ENCODE results near the gene TXNIP.

The TXNIP gene

DNA sequence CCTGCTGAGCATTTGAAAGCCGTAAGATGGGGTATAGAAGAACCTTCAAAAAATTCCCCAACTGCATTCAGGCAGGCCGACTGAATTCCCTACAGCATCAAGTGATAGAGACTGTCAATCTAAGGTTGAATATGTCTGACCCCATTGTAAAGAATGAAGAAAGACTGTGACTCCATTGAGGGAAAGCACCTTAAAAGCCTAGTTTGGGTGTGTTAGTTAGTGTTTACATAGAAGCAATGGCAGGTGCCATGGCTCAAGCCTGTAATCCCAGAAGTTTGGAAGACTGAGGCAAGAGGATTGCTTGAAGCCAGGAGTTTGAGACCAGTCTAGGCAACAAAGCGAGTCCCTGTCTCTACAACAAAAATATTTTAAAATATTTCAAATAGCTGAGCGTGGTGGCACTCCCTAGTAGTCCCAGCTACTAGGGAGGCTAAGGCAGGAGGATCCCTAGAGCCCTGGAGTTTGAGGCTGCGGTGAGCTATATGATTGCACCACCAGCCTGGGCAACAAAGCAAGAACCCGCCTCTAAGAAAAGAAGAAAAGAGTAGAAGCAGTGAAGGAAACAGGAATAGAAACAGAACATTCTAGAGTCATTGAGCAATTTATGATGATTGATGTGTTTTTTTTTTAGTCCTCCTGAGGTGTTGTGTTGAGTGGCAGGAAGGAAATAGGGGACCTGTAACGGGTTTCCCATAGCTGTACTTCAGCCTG, 16.5 kb downstream of the TXNIP start:
- DNase-seq (ENCODE audit: extremely low read depth, insufficient read length) = peak; percentile 50
- Histone ChIP-seq H3K4me3 (replicated peaks; ENCODE audit: low read depth, low read length) (no peak overlapping the region), H3K27me3 (replicated peaks; ENCODE audit: control insufficient read depth, insufficient read depth, low read length) (no peaks in the 10 kb centered on the region), H3K36me3 (ENCODE audit: control insufficient read depth, insufficient read depth, low read length) (no peaks in the 10 kb centered on the region)
- TF ChIP-seq, protein P1, sequence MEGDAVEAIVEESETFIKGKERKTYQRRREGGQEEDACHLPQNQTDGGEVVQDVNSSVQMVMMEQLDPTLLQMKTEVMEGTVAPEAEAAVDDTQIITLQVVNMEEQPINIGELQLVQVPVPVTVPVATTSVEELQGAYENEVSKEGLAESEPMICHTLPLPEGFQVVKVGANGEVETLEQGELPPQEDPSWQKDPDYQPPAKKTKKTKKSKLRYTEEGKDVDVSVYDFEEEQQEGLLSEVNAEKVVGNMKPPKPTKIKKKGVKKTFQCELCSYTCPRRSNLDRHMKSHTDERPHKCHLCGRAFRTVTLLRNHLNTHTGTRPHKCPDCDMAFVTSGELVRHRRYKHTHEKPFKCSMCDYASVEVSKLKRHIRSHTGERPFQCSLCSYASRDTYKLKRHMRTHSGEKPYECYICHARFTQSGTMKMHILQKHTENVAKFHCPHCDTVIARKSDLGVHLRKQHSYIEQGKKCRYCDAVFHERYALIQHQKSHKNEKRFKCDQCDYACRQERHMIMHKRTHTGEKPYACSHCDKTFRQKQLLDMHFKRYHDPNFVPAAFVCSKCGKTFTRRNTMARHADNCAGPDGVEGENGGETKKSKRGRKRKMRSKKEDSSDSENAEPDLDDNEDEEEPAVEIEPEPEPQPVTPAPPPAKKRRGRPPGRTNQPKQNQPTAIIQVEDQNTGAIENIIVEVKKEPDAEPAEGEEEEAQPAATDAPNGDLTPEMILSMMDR (IDR thresholded peaks at IDR 0.05; ENCODE audit: insufficient read depth, low read length, poor library complexity, severe bottlenecking) = no peak

DNA sequence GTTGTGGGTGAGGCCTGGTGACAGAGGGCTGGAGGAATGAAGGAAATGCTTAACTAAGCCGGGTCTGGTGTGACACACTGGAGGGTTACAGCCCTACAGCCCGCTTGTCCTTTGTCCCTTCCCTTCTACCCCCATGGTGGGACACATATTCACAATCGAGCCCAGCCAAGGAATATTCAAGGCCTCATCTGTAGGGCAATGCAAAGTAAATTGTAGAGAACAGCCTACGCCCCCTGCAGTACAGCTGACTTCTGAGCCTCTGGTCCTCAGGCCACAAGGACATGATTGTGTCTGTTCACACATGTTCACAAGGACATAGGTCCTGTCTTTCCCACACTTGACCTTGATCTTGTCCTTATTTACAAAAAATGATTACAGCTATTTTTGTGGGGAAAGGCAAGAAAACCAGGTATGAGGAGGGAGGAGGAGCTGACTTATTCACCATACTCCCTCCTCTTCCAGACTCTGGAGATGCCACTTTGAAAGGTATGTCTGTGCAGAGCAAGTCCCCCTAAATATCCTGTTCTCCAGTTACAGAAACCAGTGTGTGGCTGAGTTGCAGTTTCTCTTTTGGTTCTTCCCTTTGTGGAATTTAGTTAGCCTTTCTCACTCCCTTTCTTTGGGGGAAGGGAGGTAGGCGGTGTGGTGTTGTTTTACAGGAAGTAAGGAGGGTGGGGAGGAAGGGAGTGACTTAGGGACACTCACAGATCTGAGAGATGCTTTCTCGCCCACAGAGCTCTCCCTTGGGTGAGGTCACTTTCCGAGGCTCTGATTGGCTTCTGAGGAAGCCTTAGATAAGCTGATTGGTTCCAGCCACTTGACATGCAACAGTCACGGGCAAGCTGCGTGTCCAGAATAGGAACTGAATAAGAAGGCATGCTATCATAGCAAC, 17.3 kb downstream of the TXNIP start:
- H3K4me3 ChIP-seq (replicated peaks; ENCODE audit: low read depth, low read length) = no peak overlapping the region
- no peaks in the 10 kb centered on the region for H3K27me3 ChIP-seq (replicated peaks; ENCODE audit: control insufficient read depth, insufficient read depth, low read length)
- TF ChIP-seq, protein P1 (IDR thresholded peaks at IDR 0.05; ENCODE audit: insufficient read depth, low read length, poor library complexity, severe bottlenecking) = peak; percentile 47
- peak; percentile 83 for DNase-seq (ENCODE audit: extremely low read depth, insufficient read length)
- no peaks in the 10 kb centered on the region for H3K36me3 ChIP-seq (ENCODE audit: control insufficient read depth, insufficient read depth, low read length)

GRCh38 chr1:145978471-145978853, 17.9 kb downstream of the TXNIP start:
- no peak overlapping the region for H3K4me3 ChIP-seq (replicated peaks; ENCODE audit: low read depth, low read length)
- H3K27me3 ChIP-seq (replicated peaks; ENCODE audit: control insufficient read depth, insufficient read depth, low read length) = no peaks in the 10 kb centered on the region
- no peaks in the 10 kb centered on the region for H3K36me3 ChIP-seq (ENCODE audit: control insufficient read depth, insufficient read depth, low read length)
- TF ChIP-seq, protein P1 (IDR thresholded peaks at IDR 0.05; ENCODE audit: insufficient read depth, low read length, poor library complexity, severe bottlenecking) = no peak
- peak; percentile 22 for DNase-seq (ENCODE audit: extremely low read depth, insufficient read length)

- TF ChIP-seq, protein P1 (IDR thresholded peaks at IDR 0.05; ENCODE audit: insufficient read depth, low read length, poor library complexity, severe bottlenecking) = peak; percentile 71
- peak; percentile 25 for DNase-seq (ENCODE audit: extremely low read depth, insufficient read length)
- Histone ChIP-seq H3K4me3 (replicated peaks; ENCODE audit: low read depth, low read length) (no peak overlapping the region), H3K36me3 (ENCODE audit: control insufficient read depth, insufficient read depth, low read length) (no peaks in the 10 kb centered on the region), H3K27me3 (replicated peaks; ENCODE audit: control insufficient read depth, insufficient read depth, low read length) (no peaks in the 10 kb centered on the region)
Observed at GRCh38 chr1:145977486-145978470, 18.6 kb downstream of the TXNIP start.

- TF ChIP-seq, protein P1 (IDR thresholded peaks at IDR 0.05; ENCODE audit: insufficient read depth, low read length, poor library complexity, severe bottlenecking) = no peak
- Histone ChIP-seq H3K36me3 (ENCODE audit: control insufficient read depth, insufficient read depth, low read length) (no peaks in the 10 kb centered on the region), H3K27me3 (replicated peaks; ENCODE audit: control insufficient read depth, insufficient read depth, low read length) (no peaks in the 10 kb centered on the region), H3K4me3 (replicated peaks; ENCODE audit: low read depth, low read length) (no peak overlapping the region)
- DNase-seq (ENCODE audit: extremely low read depth, insufficient read length) = no peak
Observed at GRCh38 chr1:145977016-145977415, 19.4 kb downstream of the TXNIP start.
